GM18499 (cell line): Measurements from ENCODE around the gene TBX19.

ENCODE experiments used
- ATAC-seq: cut with Tn5 transposase; IDR thresholded peaks from one replicate; pipeline ENCODE4 v1.9.1; 2021; ENCODE audit warnings: moderate number of reproducible peaks; ENCODE audit not compliant: insufficient read depth, unreplicated experiment

The TBX19 gene

DNA sequence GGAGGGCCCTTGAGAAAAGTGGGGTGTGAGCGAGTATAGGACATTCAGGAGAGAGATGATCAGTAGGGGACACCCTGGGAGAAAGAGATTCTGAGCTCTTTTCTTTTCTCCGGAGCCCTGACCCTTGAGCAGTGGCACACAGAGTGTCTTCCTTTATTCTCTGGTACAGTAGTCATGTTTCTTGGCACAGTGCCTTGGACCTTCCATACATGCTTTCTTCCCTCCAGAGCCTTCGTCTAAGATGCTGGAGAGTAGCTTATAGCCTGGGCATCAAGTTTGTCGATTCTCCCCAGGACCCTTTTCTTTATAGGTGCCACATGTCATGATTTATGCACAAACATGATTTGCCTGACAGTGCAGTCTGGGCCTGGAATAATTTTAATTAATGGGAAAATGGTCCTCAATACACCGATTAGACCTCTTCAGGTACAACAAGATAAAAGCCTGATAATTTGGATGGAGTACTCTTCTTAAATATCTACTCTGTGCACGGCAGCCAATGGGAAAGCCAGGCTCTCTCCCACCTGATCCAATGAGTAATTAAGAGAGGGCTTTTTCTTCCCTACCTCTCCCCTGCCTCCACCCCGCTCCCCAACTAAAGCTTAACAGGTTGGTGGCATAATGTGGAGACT is at the start of gene TBX19:
TBX19 (plus strand) TSS at position 582 of the 632 bp plus-strand sequence. CDS start 214 bp downstream, outside the sequence.
- ATAC-seq, result no peak

DNA sequence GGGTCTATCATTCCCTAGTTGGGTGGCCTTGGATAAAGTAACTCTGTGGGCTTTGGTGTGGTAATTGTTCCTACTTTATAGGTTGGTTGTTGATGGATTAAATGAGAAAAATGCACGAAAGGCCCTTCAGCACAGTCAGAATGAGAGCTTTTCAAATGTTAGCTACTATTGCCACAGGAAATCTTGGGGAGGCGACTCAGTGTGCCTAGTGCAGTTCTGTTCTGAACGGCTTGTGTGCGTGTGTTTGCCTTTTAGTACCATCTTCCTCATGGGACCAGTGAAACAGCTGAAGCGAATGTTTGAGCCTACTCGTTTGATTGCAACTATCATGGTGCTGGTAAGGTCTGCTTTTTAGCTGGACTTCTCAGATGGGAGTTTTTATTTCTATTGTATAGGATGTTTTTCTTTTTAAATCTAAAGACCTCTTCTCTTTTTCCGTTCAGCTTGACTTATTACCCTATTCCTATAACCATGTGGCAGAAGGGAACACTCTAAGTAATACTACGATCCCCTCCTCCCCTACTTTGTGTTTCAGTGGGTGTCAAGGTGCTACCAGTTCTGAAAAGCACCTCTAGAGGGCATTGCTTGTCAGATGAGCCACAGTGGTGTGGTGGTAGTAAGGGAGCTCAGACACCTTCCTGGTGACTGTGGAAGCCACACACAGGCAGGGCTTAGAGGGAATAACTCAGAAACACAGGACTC is 45.7 kb upstream of the TBX19 start:
- no peak for ATAC-seq

DNA sequence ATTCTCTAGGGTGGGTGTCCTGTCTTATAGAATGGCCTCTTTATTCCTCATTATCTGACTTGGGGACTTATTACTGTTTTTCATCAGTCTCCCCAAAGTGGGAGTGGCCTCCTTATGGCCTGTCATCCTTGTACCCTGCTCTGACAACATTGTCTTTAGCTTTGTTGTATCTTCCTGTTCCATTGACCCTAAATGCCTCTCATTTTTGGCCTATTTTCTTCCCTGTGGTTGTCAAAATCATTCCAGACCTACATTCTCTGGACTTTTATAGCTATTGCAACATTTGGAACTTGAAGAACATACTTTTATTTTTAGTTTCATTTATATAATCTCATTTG is 45.2 kb upstream of the TBX19 start:
- no peak for ATAC-seq

DNA sequence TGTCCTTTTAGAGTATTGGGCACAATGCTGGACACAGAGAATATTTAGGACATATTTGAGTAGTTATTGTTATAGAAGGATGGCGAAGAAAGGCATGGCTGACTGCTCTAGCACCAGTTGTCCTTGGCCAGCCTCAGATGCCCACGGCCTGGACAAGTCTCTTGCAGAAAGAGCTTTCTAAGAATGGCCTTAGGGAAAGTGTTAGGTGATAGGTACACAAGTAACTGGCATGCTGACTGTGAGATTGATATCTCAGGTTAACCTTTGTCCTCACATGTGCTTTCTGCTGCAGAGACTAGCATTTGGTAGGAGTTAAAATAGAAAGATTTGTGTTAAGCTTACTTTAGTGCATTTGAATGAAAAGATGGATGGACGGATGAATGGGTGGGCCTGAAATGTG is 44.7 kb upstream of the TBX19 start:
- no peak for ATAC-seq

DNA sequence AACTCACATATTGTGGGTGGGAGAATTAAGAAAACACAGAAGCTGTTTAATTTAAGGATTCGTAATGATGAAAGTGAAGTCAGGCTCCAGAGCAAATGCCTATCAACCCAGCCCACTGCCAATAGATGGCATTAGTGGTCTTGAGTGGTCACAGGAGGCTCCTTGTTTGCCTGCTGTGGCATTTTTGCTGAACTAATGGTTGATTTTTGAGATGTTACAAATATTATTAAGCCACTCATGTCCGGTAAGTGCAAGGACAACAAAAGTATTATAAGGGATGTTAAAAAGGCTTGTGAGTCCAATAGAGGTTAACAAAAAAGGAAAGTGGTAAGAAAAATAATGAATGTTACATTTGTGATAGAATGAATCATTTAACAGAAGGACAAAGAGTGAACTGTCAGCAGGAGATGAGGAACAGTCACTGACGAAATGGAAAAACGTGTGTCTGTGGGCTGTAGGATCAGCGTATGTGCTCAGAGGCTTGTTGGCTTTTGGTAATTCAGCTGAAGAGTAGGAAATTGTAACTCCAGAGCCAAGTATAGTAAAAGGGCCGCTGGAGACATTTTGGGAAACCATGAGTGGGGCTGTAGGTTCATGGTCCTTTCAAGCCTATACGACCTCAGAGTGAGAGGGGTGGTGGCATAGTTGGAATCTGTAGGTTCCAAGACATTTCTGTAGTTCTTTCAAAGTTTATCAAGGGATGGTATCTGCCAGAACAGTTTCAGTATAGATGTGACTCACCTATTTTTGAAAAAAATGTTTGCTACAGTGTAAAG is 43.7 kb upstream of the TBX19 start:
- ATAC-seq, result no peak

DNA sequence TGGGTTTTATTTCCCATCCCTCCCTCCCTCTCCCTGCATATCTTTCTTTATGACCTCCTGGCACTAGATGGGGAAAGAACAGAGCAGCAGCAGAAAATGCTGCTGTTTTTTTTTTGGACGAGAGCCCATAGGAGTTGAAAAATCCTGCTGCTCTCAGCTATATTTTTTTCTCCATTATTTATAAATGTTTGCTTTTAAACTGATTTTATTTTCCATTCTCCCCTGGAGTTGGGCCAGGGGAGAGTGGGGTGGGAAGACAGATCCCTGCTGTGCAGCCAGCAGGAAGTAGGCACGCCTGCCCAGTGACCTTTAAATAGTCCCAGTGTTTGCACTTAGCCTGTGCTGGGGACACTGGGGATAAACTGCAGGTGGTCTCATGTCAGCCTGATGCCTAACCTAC is 37.5 kb upstream of the TBX19 start:
- no peak for ATAC-seq

- no peak for ATAC-seq
Measured at GRCh38 chr1:168243636-168244212, 37.0 kb upstream of the TBX19 start.

DNA sequence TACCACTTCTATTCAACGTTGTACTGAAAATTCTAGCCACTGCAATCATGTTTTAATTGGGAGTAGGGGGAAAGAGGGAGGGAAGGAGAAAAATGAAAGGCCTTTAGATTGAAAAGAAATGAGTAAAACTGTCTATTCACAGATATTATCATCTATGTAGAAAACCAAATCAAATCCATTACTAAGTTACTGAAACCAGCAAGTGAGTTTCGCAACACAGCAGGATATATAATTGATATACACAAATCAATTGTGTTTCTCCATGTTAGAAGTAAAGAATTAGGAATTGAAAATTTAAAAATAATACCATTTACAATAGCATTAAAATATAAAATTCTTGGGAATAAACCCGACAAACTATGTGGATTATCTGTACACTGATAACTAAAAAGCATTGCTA is 35.6 kb upstream of the TBX19 start:
- no peak for ATAC-seq

GRCh38 chr1:168246506-168246905 is 34.2 kb upstream of the TBX19 start:
- no peak for ATAC-seq

DNA sequence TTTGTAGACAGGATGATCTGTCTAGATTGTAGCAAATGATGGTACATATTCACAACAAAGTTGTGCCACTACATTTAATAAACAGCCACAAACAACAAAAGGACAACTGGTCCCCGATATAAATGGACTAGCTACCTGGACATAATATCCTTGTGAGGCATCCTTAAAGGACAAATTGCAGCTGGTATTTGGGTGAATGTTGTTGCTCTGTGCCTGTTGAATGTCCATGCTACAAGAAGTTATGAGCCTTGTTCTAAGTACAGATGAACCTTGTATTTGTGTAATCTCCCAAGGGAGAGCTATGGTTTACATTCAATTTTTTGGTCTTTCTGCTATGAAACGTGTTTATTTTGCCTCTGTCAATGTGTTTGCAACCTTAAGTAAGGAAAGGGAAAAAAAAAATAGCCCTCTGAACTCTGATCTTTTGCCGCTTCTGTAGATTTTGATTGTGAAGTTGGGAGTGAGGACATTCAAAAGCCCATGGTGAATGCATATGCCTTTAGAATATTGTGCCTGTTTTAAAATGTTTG is 28.4 kb upstream of the TBX19 start:
- no peak for ATAC-seq

- ATAC-seq, result no peak
Measured at GRCh38 chr1:168256164-168256563, 24.5 kb upstream of the TBX19 start.

DNA sequence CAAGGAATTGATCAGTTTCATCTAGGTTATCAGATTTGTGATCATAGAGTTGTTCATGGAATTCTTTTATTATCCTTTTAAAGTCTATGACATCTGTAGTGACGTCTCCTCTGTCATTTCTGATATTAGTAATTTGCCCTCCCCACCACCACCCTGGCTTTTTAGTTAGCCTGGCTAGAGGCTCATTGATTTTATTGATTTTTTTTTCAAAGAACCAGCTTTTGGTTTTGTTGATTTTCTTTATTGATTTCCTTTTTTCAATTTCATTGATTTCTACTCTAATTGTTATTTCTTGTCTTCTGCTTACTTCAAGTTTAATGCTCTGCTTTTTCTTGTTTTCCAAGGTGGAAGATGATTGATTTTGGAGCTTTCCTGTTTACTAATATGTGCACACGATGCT is 23.3 kb upstream of the TBX19 start:
- ATAC-seq, result no peak

DNA sequence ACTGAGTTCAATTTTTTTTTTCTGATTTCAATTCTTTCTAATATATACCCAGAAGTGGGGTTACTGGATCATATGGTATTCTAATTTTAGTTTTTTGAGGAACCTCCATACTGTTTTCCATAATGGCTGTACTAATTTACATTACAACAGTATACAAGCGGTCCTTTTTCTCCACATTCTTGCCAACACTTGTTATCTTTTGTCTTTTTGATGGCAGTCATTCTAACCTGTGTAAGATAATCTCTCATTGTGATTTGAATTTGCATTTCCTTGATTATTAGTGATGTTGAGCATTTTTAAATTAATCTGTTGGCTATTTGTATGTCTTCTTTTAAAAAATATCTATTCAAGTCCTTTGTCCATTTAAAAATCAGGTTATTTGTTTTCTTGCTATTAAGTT is 21.1 kb upstream of the TBX19 start:
- ATAC-seq, result no peak

GRCh38 chr1:168260393-168260792 is 20.3 kb upstream of the TBX19 start:
- ATAC-seq, result no peak

- no peak for ATAC-seq
Measured at GRCh38 chr1:168261390-168261789, 19.3 kb upstream of the TBX19 start.

GRCh38 chr1:168263130-168263529 is 17.5 kb upstream of the TBX19 start:
- no peak for ATAC-seq

- no peak for ATAC-seq
Measured at GRCh38 chr1:168264296-168264695, 16.4 kb upstream of the TBX19 start.

DNA sequence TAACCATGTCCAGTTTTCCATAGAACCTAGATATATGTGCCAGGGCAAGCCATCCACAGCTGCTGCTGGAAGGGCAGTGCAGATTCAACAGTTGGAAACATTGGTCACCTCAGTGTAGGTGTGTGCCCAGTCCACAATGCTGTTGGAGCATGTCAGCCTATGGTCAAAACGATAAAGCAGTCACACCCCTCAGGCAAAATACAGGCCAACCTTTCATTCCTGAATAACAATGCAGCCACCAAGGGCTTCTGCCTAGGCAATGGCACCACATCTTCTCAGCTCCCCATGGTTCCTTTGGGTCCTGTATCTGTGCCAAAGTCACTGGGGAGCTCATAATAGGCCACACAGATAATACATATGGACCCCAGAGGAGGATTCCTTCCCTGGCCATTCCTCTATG is 15.1 kb upstream of the TBX19 start:
- no peak for ATAC-seq

GRCh38 chr1:168266644-168267186 is 14.0 kb upstream of the TBX19 start:
- ATAC-seq, result no peak

DNA sequence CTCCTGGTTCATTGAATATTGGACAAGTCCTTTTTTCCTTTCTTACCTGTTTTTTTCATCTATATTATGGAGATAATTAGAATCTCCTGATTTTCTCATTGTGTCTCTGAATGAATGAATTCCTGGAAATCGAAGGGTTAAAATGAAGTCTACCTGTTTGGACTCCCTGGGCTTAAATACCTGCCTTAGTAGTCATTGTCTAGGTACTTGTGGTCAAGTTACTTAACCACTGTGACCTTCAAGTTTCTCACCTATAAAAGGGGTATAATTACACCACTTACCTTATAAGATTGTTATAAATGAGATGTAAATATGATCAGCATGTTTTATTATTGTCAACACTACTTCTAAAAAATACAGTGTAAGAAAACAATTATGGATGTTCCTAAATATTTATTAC is 9.0 kb upstream of the TBX19 start:
- ATAC-seq, result no peak

DNA sequence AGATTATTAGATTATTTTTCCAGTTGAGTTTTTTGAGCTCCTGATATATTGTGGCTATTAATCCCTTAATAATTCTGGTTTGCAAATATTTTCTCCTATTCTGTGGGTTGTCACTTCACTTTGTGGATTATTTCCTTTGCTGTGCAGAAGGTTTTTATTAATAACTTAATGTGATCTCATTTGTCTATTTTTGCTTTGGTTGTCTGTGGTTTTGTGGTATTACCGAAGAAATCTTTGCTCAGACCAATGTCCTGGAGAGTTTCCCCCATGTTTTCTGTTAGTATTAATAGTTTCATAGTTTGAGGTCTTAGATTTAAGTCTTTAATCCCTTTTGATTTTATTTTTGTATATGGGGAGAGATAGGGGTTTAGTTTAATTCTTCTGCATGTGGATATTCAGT is 7.1 kb upstream of the TBX19 start:
- ATAC-seq, result no peak
